A673 (cell line): ENCODE data around the gene ARHGAP24. TPM values are rescaled to one million over a fixed set of nuclear protein-coding genes. Genes with fewer than 3 reads are reported as not detected.
"Not testable (repeated sequence)": the region's sequence is repeated elsewhere in the genome, so short reads cannot be mapped to it uniquely, and the experiment has no call there.

Source experiments
- BruUV-seq: library from RNA; stranded (reverse); fragments of 400-500 nt; replicated peaks from 2 replicates; lab custom pipeline; 2021; lab: Mats Ljungman, UMichigan
- CTCF ChIA-PET: fragments of 300-600 bp; sonication (Branson Sonifier 250); formaldehyde crosslinking; loops from one replicate; lab custom pipeline; 2022; ENCODE audit warnings: antibody characterized with exemption; lab: Charles Lee
- POLR2A ChIA-PET: fragments of 300-600 bp; sonication (Branson Sonifier 250); formaldehyde crosslinking; loops from one replicate; lab custom pipeline; 2022; ENCODE audit warnings: antibody characterized with exemption; ENCODE audit not compliant: low non-redundant PET; lab: Charles Lee
- DNase-seq: peaks from one replicate; pipeline ENCODE4 v3.0.0-alpha.2; 2015; ENCODE audit warnings: low spot score
- H3K27ac ChIP-seq: fragments of 200-600 bp; sonication (generic); 2 replicates; pipeline ENCODE4 v1.5.1; 2016; ENCODE audit warnings: mixed run types, low read depth, mild to moderate bottlenecking, mixed read lengths, antibody characterized with exemption, low read length; ENCODE audit not compliant: poor library complexity, severe bottlenecking
- H3K27me3 ChIP-seq: fragments of 200-600 bp; sonication (generic); replicated peaks from 2 replicates; pipeline ENCODE4 v1.6.1; 2017; ENCODE audit warnings: mixed run types, low read depth, mild to moderate bottlenecking, mixed read lengths, antibody characterized with exemption, low read length; ENCODE audit not compliant: insufficient read depth, poor library complexity
- H3K36me3 ChIP-seq: fragments of 200-600 bp; sonication (generic); 2 replicates; pipeline ENCODE4 v1.6.1; 2016; ENCODE audit warnings: mixed run types, mild to moderate bottlenecking, mixed read lengths, antibody characterized with exemption, low read length; ENCODE audit not compliant: insufficient read depth, poor library complexity, severe bottlenecking
- H3K4me1 ChIP-seq: fragments of 200-600 bp; sonication (generic); 2 replicates; pipeline ENCODE4 v1.6.1; 2017; ENCODE audit warnings: mixed run types, mild to moderate bottlenecking, mixed read lengths, antibody characterized with exemption, low read length; ENCODE audit not compliant: insufficient read depth, poor library complexity, severe bottlenecking
- H3K4me3 ChIP-seq: fragments of 200-600 bp; sonication (generic); 2 replicates; pipeline ENCODE4 v1.5.1; 2016; ENCODE audit warnings: low read depth, mixed run types, mild to moderate bottlenecking, mixed read lengths, low read length; ENCODE audit not compliant: poor library complexity, severe bottlenecking
- H3K9me3 ChIP-seq: fragments of 200-600 bp; sonication (generic); 2 replicates; pipeline ENCODE4 v1.6.1; 2016; ENCODE audit warnings: mixed run types, low read depth, mild to moderate bottlenecking, mixed read lengths, antibody characterized with exemption, low read length; ENCODE audit not compliant: poor library complexity, severe bottlenecking
- CTCF ChIP-seq: fragments of 300-800, 200-600 bp; sonication (generic); conservative IDR thresholded peaks from 2 replicates; pipeline ENCODE4 v1.5.1; 2017; ENCODE audit warnings: low read depth, mild to moderate bottlenecking, antibody characterized with exemption, low read length, moderate library complexity, mixed read lengths
- EZH2 ChIP-seq: fragments of 200-600 bp; sonication (generic); IDR thresholded peaks from 2 replicates; pipeline ENCODE4 v1.6.1; 2017; ENCODE audit warnings: borderline replicate concordance, low read depth, mild to moderate bottlenecking, mixed read lengths, antibody characterized with exemption, low read length; ENCODE audit not compliant: poor library complexity, severe bottlenecking
- intact Hi-C: fragments of 100-400 bp; cut with micrococcal nuclease; formaldehyde crosslinking; loops from one replicate; pipeline ENCODE4 v1.10.0; 2022; ENCODE audit not compliant: unreplicated experiment
- total RNA-seq: library from RNA; stranded (reverse); gene quantifications from 2 replicates; pipeline ENCODE4 v1.2.3, GENCODE V29; 2021

ARHGAP24 gene
- total RNA-seq, 1 experiment from 2014 or later, result 5.8 TPM

- ChIA-PET POLR2A (no interaction called here), CTCF (no interaction called here)
- Histone ChIP-seq H3K36me3 (no peaks in the 10 kb centered on the region), H3K27ac (no peak overlapping the region), H3K4me3 (no peak overlapping the region), H3K4me1 (peaks cover 7% of the 10 kb centered on the region), H3K27me3 (no peaks in the 10 kb centered on the region), H3K9me3 (no peaks in the 10 kb centered on the region)
- TF ChIP-seq EZH2, result no peak
- TF ChIP-seq CTCF, result no peak
- DNase-seq, result no peak
- intact Hi-C loops, result loop anchor here (10.0 kb wide), 1 partner anchor 247 kb away; no protein-coding TSS in a partner anchor
- no TSS peak for BruUV-seq
Observed at GRCh38 chr4:85498068-85498733, 23.3 kb downstream of the ARHGAP24 start.

- POLR2A ChIA-PET, result no interaction called here
Observed at GRCh38 chr4:85499573-85499972, 24.6 kb downstream of the ARHGAP24 start.

GRCh38 chr4:85500110-85500867 lies 25.3 kb downstream of the ARHGAP24 start:
- Histone ChIP-seq H3K27me3 (no peaks in the 10 kb centered on the region), H3K9me3 (no peaks in the 10 kb centered on the region), H3K4me1 (peaks cover 7% of the 10 kb centered on the region), H3K27ac (no peak overlapping the region), H3K4me3 (no peak overlapping the region), H3K36me3 (no peaks in the 10 kb centered on the region)
- intact Hi-C loops, result no loop called here
- CTCF ChIA-PET, result no interaction called here
- no peak for TF ChIP-seq EZH2
- BruUV-seq, result no TSS peak
- DNase-seq, result no peak
- POLR2A ChIA-PET, result no interaction called here

More at GRCh38 chr4:85499573-85499972, 24.6 kb downstream of the ARHGAP24 start:
- intact Hi-C loops, result loop anchor here (10.0 kb wide), 1 partner anchor 245 kb away; no protein-coding TSS in a partner anchor
- DNase-seq, result no peak
- no TSS peak for BruUV-seq
- CTCF ChIA-PET, result no interaction called here
- no peaks in the 10 kb centered on the region for H3K9me3 ChIP-seq
- H3K27me3 ChIP-seq, result no peaks in the 10 kb centered on the region
- no peak overlapping the region for H3K27ac ChIP-seq
- no peaks in the 10 kb centered on the region for H3K36me3 ChIP-seq
- TF ChIP-seq CTCF (no peak), EZH2 (no peak)
- no peak overlapping the region for H3K4me3 ChIP-seq
- peaks cover 7% of the 10 kb centered on the region for H3K4me1 ChIP-seq

GRCh38 chr4:85501145-85501544 lies 26.2 kb downstream of the ARHGAP24 start:
- DNase-seq, H3K36me3 ChIP-seq, BruUV-seq, H3K27ac ChIP-seq, H3K4me1 ChIP-seq, H3K4me3 ChIP-seq, intact Hi-C loops, CTCF ChIA-PET, H3K9me3 ChIP-seq, H3K27me3 ChIP-seq: not testable (repeated sequence)
- POLR2A ChIA-PET, result interaction anchor here (0.6 kb wide), 1 partner anchor 34 kb away, joined by 6 read pairs; no protein-coding TSS in a partner anchor
